ENCODE data around the gene PLXNB2.

PLXNB2 gene

GRCh38 chr22:50272044-50272802 lies 35.2 kb downstream of the PLXNB2 start:
- no peak for DNase-seq
- Histone ChIP-seq H2AFZ (ENCODE audit: low read length) (no peak overlapping the region), H3K4me3 (ENCODE audit: low read length) (no peak overlapping the region)

GRCh38 chr22:50271519-50271970 lies 35.9 kb downstream of the PLXNB2 start:
- Histone ChIP-seq H3K4me2 (ENCODE audit: low read depth, low read length) (peak overlapping the region; percentile 99), H3K4me3 (ENCODE audit: low read length) (peak overlapping the region; percentile 68), H3K27me3 (replicated peaks; ENCODE audit: insufficient read depth, low read length) (peaks cover 20% of the 10 kb centered on the region), H2AFZ (ENCODE audit: low read length) (no peak overlapping the region), H3K9ac (ENCODE audit: low read length) (no peak overlapping the region), H3K36me3 (replicated peaks; ENCODE audit: insufficient read depth, low read length) (no peaks in the 10 kb centered on the region), H3K4me1 (ENCODE audit: low read length) (peaks cover 12% of the 10 kb centered on the region; the same call in 1 of the 2 replicates), H3K9me3 (replicated peaks; ENCODE audit: insufficient read depth, low read length) (no peaks in the 10 kb centered on the region), H3K79me2 (ENCODE audit: low read length) (no peaks in the 10 kb centered on the region), H3F3A (ENCODE audit: insufficient read depth, low read length) (peaks cover 13% of the 10 kb centered on the region; the same call in 1 of the 2 replicates), H3K27ac (ENCODE audit: low read length) (no peak overlapping the region), H4K20me1 (ENCODE audit: insufficient read depth, low read length) (no peaks in the 10 kb centered on the region), H3K9me2 (replicated peaks; ENCODE audit: insufficient read depth, low read length) (no peaks in the 10 kb centered on the region)
- TF ChIP-seq EZH2 (optimal IDR thresholded peaks at IDR 0.05; ENCODE audit: low read depth, low read length) (no peak), CTCF (IDR thresholded peaks at IDR 0.05; ENCODE audit: low read length) (0 out of 2 replicates have a peak, but pooled peaks have one; percentile 4), EZH2phosphoT487 (IDR thresholded peaks at IDR 0.05; ENCODE audit: low read length) (no peak)
- DNase-seq = peak; percentile 61

More at GRCh38 chr22:50272044-50272802, 35.2 kb downstream of the PLXNB2 start:
- Histone ChIP-seq H3K4me1 (ENCODE audit: low read length) (peaks cover 14% of the 10 kb centered on the region; the same call in 1 of the 2 replicates), H3K9me2 (replicated peaks; ENCODE audit: insufficient read depth, low read length) (no peaks in the 10 kb centered on the region), H3K9ac (ENCODE audit: low read length) (no peak overlapping the region), H3K79me2 (ENCODE audit: low read length) (no peaks in the 10 kb centered on the region), H3K27ac (ENCODE audit: low read length) (no peak overlapping the region), H3K36me3 (replicated peaks; ENCODE audit: insufficient read depth, low read length) (no peaks in the 10 kb centered on the region), H3K27me3 (replicated peaks; ENCODE audit: insufficient read depth, low read length) (peaks cover 20% of the 10 kb centered on the region), H3K9me3 (replicated peaks; ENCODE audit: insufficient read depth, low read length) (no peaks in the 10 kb centered on the region), H4K20me1 (ENCODE audit: insufficient read depth, low read length) (no peaks in the 10 kb centered on the region), H3K4me2 (ENCODE audit: low read depth, low read length) (no peak overlapping the region), H3F3A (ENCODE audit: insufficient read depth, low read length) (peaks cover 15% of the 10 kb centered on the region)
- TF ChIP-seq EZH2 (optimal IDR thresholded peaks at IDR 0.05; ENCODE audit: low read depth, low read length) (no peak), EZH2phosphoT487 (IDR thresholded peaks at IDR 0.05; ENCODE audit: low read length) (no peak), CTCF (IDR thresholded peaks at IDR 0.05; ENCODE audit: low read length) (no peak)

GRCh38 chr22:50270666-50271394 lies 36.6 kb downstream of the PLXNB2 start:
- Histone ChIP-seq H4K20me1 (ENCODE audit: insufficient read depth, low read length) (no peaks in the 10 kb centered on the region), H3K4me1 (ENCODE audit: low read length) (peaks cover 9% of the 10 kb centered on the region; the same call in 1 of the 2 replicates), H3K4me2 (ENCODE audit: low read depth, low read length) (peak overlapping the region; percentile 99), H3K4me3 (ENCODE audit: low read length) (peak overlapping the region; percentile 68), H3K36me3 (replicated peaks; ENCODE audit: insufficient read depth, low read length) (no peaks in the 10 kb centered on the region), H3K9me3 (replicated peaks; ENCODE audit: insufficient read depth, low read length) (no peaks in the 10 kb centered on the region), H3K27ac (ENCODE audit: low read length) (no peak overlapping the region), H3K9me2 (replicated peaks; ENCODE audit: insufficient read depth, low read length) (no peaks in the 10 kb centered on the region), H3K9ac (ENCODE audit: low read length) (no peak overlapping the region), H3K27me3 (replicated peaks; ENCODE audit: insufficient read depth, low read length) (peaks cover 20% of the 10 kb centered on the region), H3K79me2 (ENCODE audit: low read length) (no peaks in the 10 kb centered on the region), H3F3A (ENCODE audit: insufficient read depth, low read length) (peaks cover 12% of the 10 kb centered on the region; the same call in 1 of the 2 replicates), H2AFZ (ENCODE audit: low read length) (peak overlapping the region; percentile 83)
- no peak for TF ChIP-seq EZH2phosphoT487 (IDR thresholded peaks at IDR 0.05; ENCODE audit: low read length)
- TF ChIP-seq CTCF (IDR thresholded peaks at IDR 0.05; ENCODE audit: low read length) = no peak
- no peak for TF ChIP-seq EZH2 (optimal IDR thresholded peaks at IDR 0.05; ENCODE audit: low read depth, low read length)
- DNase-seq = peak; percentile 52
